HCT116 (cell line): ENCODE data around the gene BBS9.

ENCODE experiments used
- CTCF ChIP-seq, 3 experiments: fragments of 200-600 bp in 1 of 3; sonication (generic) in 1 of 3; IDR thresholded peaks in 2 of 3; conservative IDR thresholded peaks in 1 of 3; 2 replicates each; pipeline ENCODE4 v1.5.1; 2012 to 2017; ENCODE audit warnings: low read depth in 2 of 3, low read length in 2 of 3, antibody characterized with exemption in 1 of 3, borderline replicate concordance in 1 of 3, control low read depth in 1 of 3, mild to moderate bottlenecking in 1 of 3, mixed read lengths in 1 of 3, mixed run types in 1 of 3, moderate library complexity in 1 of 3; ENCODE audit not compliant: insufficient read depth in 1 of 3
- EZH2 ChIP-seq: fragments of 200-600 bp; sonication (generic); IDR thresholded peaks from 2 replicates; pipeline ENCODE4 v1.6.1; 2017; ENCODE audit warnings: antibody characterized with exemption, mixed run types
- EZH2phosphoT487 ChIP-seq: fragments of 200-600 bp; IDR thresholded peaks from 2 replicates; pipeline ENCODE4 v1.6.1; 2018; ENCODE audit warnings: antibody characterized with exemption, borderline replicate concordance
- MAX ChIP-seq: IDR thresholded peaks from 2 replicates; pipeline ENCODE4 v1.6.1; 2012
- POLR2AphosphoS5 ChIP-seq: IDR thresholded peaks from 2 replicates; pipeline ENCODE4 v1.6.1; 2011; ENCODE audit warnings: mild to moderate bottlenecking, low read depth, low read length, moderate library complexity
- REST ChIP-seq: IDR thresholded peaks from 2 replicates; pipeline ENCODE4 v1.6.1; 2012; ENCODE audit warnings: low read depth
- SIN3A ChIP-seq: IDR thresholded peaks from 2 replicates; pipeline ENCODE4 v1.6.1; 2012; ENCODE audit warnings: low read depth
- SP1 ChIP-seq: IDR thresholded peaks from 2 replicates; pipeline ENCODE4 v1.6.1; 2012; ENCODE audit warnings: low read depth

GRCh38 chr7:33604056-33604455, 474.7 kb downstream of the BBS9 start:
- TF ChIP-seq CTCF (IDR thresholded peaks at IDR 0.05 in 2 of 3, conservative IDR thresholded peaks at IDR 0.05 in 1 of 3; ENCODE audit: borderline replicate concordance in 1 of 3, insufficient read depth in 1 of 3, low read depth in 2 of 3, low read length in 2 of 3) (no peak), MAX (no peak), REST (no peak), SIN3A (no peak), EZH2phosphoT487 (no peak), POLR2AphosphoS5 (no peak), EZH2 (no peak), SP1 (no peak)
